A673 (cell line): ENCODE measurements around the gene LIMCH1.

Experiments
- EZH2 ChIP-seq: fragments of 200-600 bp; sonication (generic); IDR thresholded peaks from 2 replicates; pipeline ENCODE4 v1.6.1; 2017; ENCODE audit warnings: borderline replicate concordance, low read depth, mild to moderate bottlenecking, mixed read lengths, antibody characterized with exemption, low read length; ENCODE audit not compliant: poor library complexity, severe bottlenecking
- TF ChIP-seq, protein P1 (sequence below): fragments of 300-800, 200-600 bp; sonication (generic); conservative IDR thresholded peaks from 2 replicates; pipeline ENCODE4 v1.5.1; 2017; ENCODE audit warnings: low read depth, mild to moderate bottlenecking, antibody characterized with exemption, low read length, moderate library complexity, mixed read lengths

- TF ChIP-seq, protein P1, sequence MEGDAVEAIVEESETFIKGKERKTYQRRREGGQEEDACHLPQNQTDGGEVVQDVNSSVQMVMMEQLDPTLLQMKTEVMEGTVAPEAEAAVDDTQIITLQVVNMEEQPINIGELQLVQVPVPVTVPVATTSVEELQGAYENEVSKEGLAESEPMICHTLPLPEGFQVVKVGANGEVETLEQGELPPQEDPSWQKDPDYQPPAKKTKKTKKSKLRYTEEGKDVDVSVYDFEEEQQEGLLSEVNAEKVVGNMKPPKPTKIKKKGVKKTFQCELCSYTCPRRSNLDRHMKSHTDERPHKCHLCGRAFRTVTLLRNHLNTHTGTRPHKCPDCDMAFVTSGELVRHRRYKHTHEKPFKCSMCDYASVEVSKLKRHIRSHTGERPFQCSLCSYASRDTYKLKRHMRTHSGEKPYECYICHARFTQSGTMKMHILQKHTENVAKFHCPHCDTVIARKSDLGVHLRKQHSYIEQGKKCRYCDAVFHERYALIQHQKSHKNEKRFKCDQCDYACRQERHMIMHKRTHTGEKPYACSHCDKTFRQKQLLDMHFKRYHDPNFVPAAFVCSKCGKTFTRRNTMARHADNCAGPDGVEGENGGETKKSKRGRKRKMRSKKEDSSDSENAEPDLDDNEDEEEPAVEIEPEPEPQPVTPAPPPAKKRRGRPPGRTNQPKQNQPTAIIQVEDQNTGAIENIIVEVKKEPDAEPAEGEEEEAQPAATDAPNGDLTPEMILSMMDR: no peak
- no peak for TF ChIP-seq EZH2
Measured at GRCh38 chr4:41541687-41542094, 3.7 kb downstream of the LIMCH1 start.
